WERI-Rb-1 (cell line): Measurements from ENCODE around the gene FAM43B.

ENCODE experiments used
- DNase-seq: peaks from one replicate; pipeline ENCODE4 v3.0.0-alpha.2; 2020
- H3K27ac ChIP-seq: fragments of 250-450 bp; sonication (Bioruptor Pico); 2 replicates; pipeline ENCODE4 v1.5.1; 2020; ENCODE audit warnings: mild to moderate bottlenecking, moderate library complexity
- H3K27me3 ChIP-seq: fragments of 250-450 bp; sonication (Bioruptor Pico); 2 replicates; pipeline ENCODE4 v1.5.1; 2021; ENCODE audit warnings: mild to moderate bottlenecking, low read depth, moderate library complexity; ENCODE audit not compliant: insufficient read depth, severe bottlenecking
- H3K36me3 ChIP-seq: fragments of 250-450 bp; sonication (Bioruptor Pico); 2 replicates; pipeline ENCODE4 v1.5.1; 2020; ENCODE audit warnings: mild to moderate bottlenecking, moderate library complexity
- H3K4me3 ChIP-seq: 2 replicates; pipeline ENCODE4 v1.5.1; 2011; ENCODE audit warnings: low read depth, mild to moderate bottlenecking, control low read depth, low read length
- H3K9me3 ChIP-seq: fragments of 250-450 bp; sonication (Bioruptor Pico); 2 replicates; pipeline ENCODE4 v1.5.1; 2021; ENCODE audit warnings: mild to moderate bottlenecking, moderate library complexity; ENCODE audit not compliant: severe bottlenecking
- TF ChIP-seq, protein P1 (sequence below): IDR thresholded peaks from 2 replicates; pipeline ENCODE4 v1.5.1; 2011; ENCODE audit warnings: low read depth, mild to moderate bottlenecking, control low read depth, inconsistent platforms, low read length

Gene FAM43B

DNA sequence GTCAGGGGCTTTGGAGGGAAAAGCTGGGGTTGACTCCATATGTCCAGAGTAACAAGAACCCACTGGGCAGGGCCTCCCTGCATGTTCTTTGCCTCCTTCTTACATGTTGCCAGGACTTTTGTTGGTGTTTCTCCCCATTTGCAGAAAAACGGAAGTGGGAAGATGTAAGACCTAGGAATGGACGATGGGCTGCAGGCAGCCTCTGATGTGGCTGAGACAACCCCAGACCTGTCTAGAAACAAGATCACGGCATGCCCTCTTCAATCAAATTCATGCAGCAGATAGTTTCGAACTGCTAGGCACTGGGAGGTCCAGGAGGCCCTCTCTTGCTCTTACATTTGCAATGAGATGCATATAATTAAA lies 3.4 kb downstream of the FAM43B start:
- Histone ChIP-seq H3K27me3 (peaks cover 7% of the 10 kb centered on the region), H3K4me3 (no peak overlapping the region), H3K27ac (no peak overlapping the region), H3K9me3 (no peaks in the 10 kb centered on the region), H3K36me3 (no peaks in the 10 kb centered on the region)
- TF ChIP-seq, protein P1, sequence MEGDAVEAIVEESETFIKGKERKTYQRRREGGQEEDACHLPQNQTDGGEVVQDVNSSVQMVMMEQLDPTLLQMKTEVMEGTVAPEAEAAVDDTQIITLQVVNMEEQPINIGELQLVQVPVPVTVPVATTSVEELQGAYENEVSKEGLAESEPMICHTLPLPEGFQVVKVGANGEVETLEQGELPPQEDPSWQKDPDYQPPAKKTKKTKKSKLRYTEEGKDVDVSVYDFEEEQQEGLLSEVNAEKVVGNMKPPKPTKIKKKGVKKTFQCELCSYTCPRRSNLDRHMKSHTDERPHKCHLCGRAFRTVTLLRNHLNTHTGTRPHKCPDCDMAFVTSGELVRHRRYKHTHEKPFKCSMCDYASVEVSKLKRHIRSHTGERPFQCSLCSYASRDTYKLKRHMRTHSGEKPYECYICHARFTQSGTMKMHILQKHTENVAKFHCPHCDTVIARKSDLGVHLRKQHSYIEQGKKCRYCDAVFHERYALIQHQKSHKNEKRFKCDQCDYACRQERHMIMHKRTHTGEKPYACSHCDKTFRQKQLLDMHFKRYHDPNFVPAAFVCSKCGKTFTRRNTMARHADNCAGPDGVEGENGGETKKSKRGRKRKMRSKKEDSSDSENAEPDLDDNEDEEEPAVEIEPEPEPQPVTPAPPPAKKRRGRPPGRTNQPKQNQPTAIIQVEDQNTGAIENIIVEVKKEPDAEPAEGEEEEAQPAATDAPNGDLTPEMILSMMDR = no peak
- no peak for DNase-seq

DNA sequence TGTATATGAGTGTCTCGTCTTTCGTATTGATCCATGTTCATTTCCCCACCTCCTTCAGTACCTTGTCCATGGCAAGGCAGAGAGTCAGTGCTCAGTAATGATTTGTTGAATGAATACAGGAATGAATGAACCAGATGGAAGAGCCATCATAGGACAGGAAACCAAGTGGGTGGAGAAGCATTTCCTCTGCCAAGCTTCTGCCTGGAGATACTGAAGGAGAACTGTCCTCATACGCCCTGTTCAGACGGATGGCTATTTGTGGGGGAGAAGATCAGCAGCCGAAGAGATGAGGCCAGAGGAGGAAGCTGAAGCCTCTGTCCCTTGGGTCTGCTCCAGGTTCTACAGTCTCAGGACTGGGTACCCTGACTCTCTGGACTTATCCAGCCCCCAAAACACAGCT lies 5.8 kb downstream of the FAM43B start:
- no peaks in the 10 kb centered on the region for H3K9me3 ChIP-seq
- no peak for DNase-seq

GRCh38 chr1:20560966-20561365 lies 8.6 kb downstream of the FAM43B start:
- Histone ChIP-seq H3K36me3 (no peaks in the 10 kb centered on the region), H3K9me3 (no peaks in the 10 kb centered on the region), H3K27ac (no peak overlapping the region), H3K27me3 (no peaks in the 10 kb centered on the region), H3K4me3 (no peak overlapping the region)
- TF ChIP-seq, protein P1 = no peak
- DNase-seq = no peak

More for the DNA sequence above, 5.8 kb downstream of the FAM43B start:
- Histone ChIP-seq H3K27me3 (peaks cover under 1% of the 10 kb centered on the region), H3K36me3 (no peaks in the 10 kb centered on the region), H3K4me3 (no peak overlapping the region), H3K27ac (no peak overlapping the region)
- TF ChIP-seq, protein P1 = no peak

GRCh38 chr1:20565234-20565633 lies 12.9 kb downstream of the FAM43B start:
- Histone ChIP-seq H3K9me3 (no peaks in the 10 kb centered on the region), H3K27ac (no peak overlapping the region)

DNA sequence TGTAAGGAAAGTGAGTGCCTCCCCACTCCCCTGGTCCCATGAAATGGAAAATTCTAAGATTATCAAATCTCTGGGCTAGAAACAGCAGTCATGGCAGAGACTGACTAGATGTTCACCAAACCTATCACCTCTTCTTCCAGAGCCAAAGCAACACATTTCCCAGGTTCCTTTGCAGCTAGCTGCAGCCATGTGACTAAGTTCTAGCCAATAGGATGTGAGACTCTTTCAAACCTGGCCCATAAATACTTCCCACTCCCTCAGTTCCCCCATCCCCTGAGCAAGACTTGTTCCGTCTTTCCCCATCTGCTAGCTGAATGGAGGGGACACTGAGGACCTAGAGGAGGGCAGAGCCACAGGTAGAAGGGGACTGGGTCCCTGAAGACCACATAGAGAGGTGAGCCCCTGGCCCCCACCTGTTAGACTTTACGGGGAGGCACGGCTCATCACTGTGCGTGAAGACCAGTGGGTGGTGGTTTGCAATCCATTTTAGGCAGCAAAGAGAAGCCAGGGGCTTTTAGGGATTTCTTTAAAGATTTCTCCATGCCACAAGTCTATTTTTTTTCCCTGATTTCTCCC lies 17.2 kb downstream of the FAM43B start:
- peaks cover 8% of the 10 kb centered on the region for H3K27me3 ChIP-seq
- TF ChIP-seq, protein P1 = no peak
- DNase-seq = no peak
- no peaks in the 10 kb centered on the region for H3K36me3 ChIP-seq
- H3K4me3 ChIP-seq = no peak overlapping the region
- H3K9me3 ChIP-seq = no peaks in the 10 kb centered on the region
- H3K27ac ChIP-seq = no peak overlapping the region

More at GRCh38 chr1:20565234-20565633, 12.9 kb downstream of the FAM43B start:
- Histone ChIP-seq H3K4me3 (no peak overlapping the region), H3K27me3 (no peaks in the 10 kb centered on the region), H3K36me3 (no peaks in the 10 kb centered on the region)
- DNase-seq = no peak
- TF ChIP-seq, protein P1 = no peak

GRCh38 chr1:20571427-20571826 lies 19.1 kb downstream of the FAM43B start:
- H3K27ac ChIP-seq = no peak overlapping the region
- DNase-seq = no peak
- no peak overlapping the region for H3K4me3 ChIP-seq
- no peaks in the 10 kb centered on the region for H3K9me3 ChIP-seq
- H3K36me3 ChIP-seq = no peaks in the 10 kb centered on the region
- TF ChIP-seq, protein P1 = no peak
- peaks cover 8% of the 10 kb centered on the region for H3K27me3 ChIP-seq
